H1 (cell line): ENCODE data around the gene MACROD2. TPM values are rescaled to one million over a fixed set of nuclear protein-coding genes. Genes with fewer than 3 reads are reported as not detected.

Experiments used
- CTCF ChIA-PET: fragments of 300-600 bp; sonication (Branson Sonifier 250); formaldehyde crosslinking; loops from one replicate; lab custom pipeline; 2021; ENCODE audit not compliant: partially characterized antibody; lab: Charles Lee
- POLR2A ChIA-PET: fragments of 300-600 bp; sonication (Branson Sonifier 250); formaldehyde crosslinking; loops from one replicate; lab custom pipeline; 2021; ENCODE audit warnings: inconsistent platforms; ENCODE audit not compliant: partially characterized antibody; lab: Charles Lee
- DNase-seq, 2 experiments: peaks; one replicate each; pipeline versions ENCODE4 v3.0.0 to v3.0.0-alpha.2; 2010 to 2022; ENCODE audit warnings: low spot score in 2 of 2, low read depth in 1 of 2, mixed read lengths in 1 of 2
- FAIRE-seq: peaks from 2 replicates; lab custom pipeline; 2011; peaks lifted over from hg19 to GRCh38; lab: Jason Lieb, UNC
- H2AFZ ChIP-seq: 2 replicates; pipeline ENCODE4 v1.8.1; 2012; ENCODE audit warnings: low read length, inconsistent platforms
- H2AK5ac ChIP-seq: 2 replicates; pipeline ENCODE4 v1.6.1; 2013; ENCODE audit warnings: low read depth, low read length
- H2BK120ac ChIP-seq: replicated peaks from 2 replicates; pipeline ENCODE3; 2013; ENCODE audit warnings: low read depth, low read length, inconsistent platforms
- H2BK12ac ChIP-seq: 2 replicates; pipeline ENCODE4 v1.6.1; 2013; ENCODE audit warnings: low read depth, low read length
- H2BK15ac ChIP-seq: 2 replicates; pipeline ENCODE4 v1.6.1; 2013; ENCODE audit warnings: low read length
- H2BK20ac ChIP-seq: 2 replicates; pipeline ENCODE4 v1.6.1; 2013; ENCODE audit warnings: low read length
- H2BK5ac ChIP-seq: 2 replicates; pipeline ENCODE4 v1.6.1; 2013; ENCODE audit warnings: low read depth, low read length
- H3K14ac ChIP-seq: 2 replicates; pipeline ENCODE4 v1.6.1; 2013; ENCODE audit warnings: inconsistent platforms; ENCODE audit not compliant: insufficient read length
- H3K18ac ChIP-seq: 2 replicates; pipeline ENCODE4 v1.6.1; 2013; ENCODE audit warnings: low read length; ENCODE audit errors: extremely low read depth
- H3K23ac ChIP-seq: 2 replicates; pipeline ENCODE4 v1.6.1; 2013; ENCODE audit warnings: inconsistent platforms; ENCODE audit not compliant: insufficient read length
- H3K23me2 ChIP-seq: 2 replicates; pipeline ENCODE4 v1.6.1; 2013; ENCODE audit warnings: low read depth, low read length
- H3K27ac ChIP-seq: 2 replicates; pipeline ENCODE4 v1.6.1; 2011; ENCODE audit warnings: low read depth, low read length, inconsistent platforms
- H3K27me3 ChIP-seq, 4 experiments: replicated peaks in 1 of 4; 1 replicate in 1 of 4; 2 replicates in 3 of 4; pipeline versions ENCODE4 v1.6.1 to v1.8.1; 2011 to 2013; ENCODE audit warnings: low read length in 3 of 4, mild to moderate bottlenecking in 3 of 4, inconsistent platforms in 2 of 4, mixed read lengths in 2 of 4, moderate library complexity in 1 of 4; ENCODE audit not compliant: control insufficient read depth in 3 of 4, insufficient read depth in 3 of 4; ENCODE audit errors: extremely low read depth in 1 of 4
- H3K36me3 ChIP-seq, 4 experiments: 2 replicates each; pipeline versions ENCODE4 v1.6.1 to v1.8.1; 2011 to 2013; ENCODE audit warnings: mild to moderate bottlenecking in 4 of 4, low read length in 3 of 4, moderate library complexity in 2 of 4, control low read depth in 1 of 4, inconsistent platforms in 1 of 4; ENCODE audit not compliant: insufficient read depth in 4 of 4, control insufficient read depth in 2 of 4
- H3K4ac ChIP-seq: replicated peaks from 2 replicates; pipeline ENCODE3; 2013; ENCODE audit warnings: low read length, low read depth, mixed read lengths, inconsistent platforms; ENCODE audit not compliant: insufficient read length
- H3K4me1 ChIP-seq, 4 experiments: replicated peaks in 1 of 4; 1 replicate in 1 of 4; 2 replicates in 3 of 4; pipeline versions ENCODE4 v1.6.1 to v1.8.1; 2011 to 2013; ENCODE audit warnings: low read length in 3 of 4, inconsistent platforms in 2 of 4, mixed read lengths in 1 of 4; ENCODE audit not compliant: insufficient read depth in 4 of 4, control insufficient read depth in 3 of 4
- H3K4me2 ChIP-seq, 2 experiments: 2 replicates each; pipeline versions ENCODE4 v1.6.1 to v1.8.1; 2011 to 2013; ENCODE audit warnings: low read depth in 2 of 2, low read length in 2 of 2, control low read depth in 1 of 2, inconsistent platforms in 1 of 2, mild to moderate bottlenecking in 1 of 2; ENCODE audit not compliant: insufficient read depth in 1 of 2
- H3K4me3 ChIP-seq, 4 experiments: fragments of 200-600, 300-600 bp in 1 of 4; sonication (generic), shearing (Covaris generic), sonication (Bioruptor Twin) in 1 of 4; 2 replicates each; pipeline versions ENCODE4 v1.5.1 to v1.8.1; 2011 to 2016; ENCODE audit warnings: low read length in 4 of 4, low read depth in 3 of 4, control low read depth in 2 of 4, inconsistent platforms in 2 of 4, mild to moderate bottlenecking in 2 of 4, mixed read lengths in 1 of 4, moderate library complexity in 1 of 4; ENCODE audit not compliant: insufficient read depth in 2 of 4; ENCODE audit errors: extremely low read depth in 1 of 4
- H3K56ac ChIP-seq: replicated peaks from 2 replicates; pipeline ENCODE3; 2013; ENCODE audit warnings: low read depth, mild to moderate bottlenecking, mixed read lengths, low read length, inconsistent platforms; ENCODE audit not compliant: insufficient read length
- H3K79me1 ChIP-seq: 2 replicates; pipeline ENCODE4 v1.6.1; 2013; ENCODE audit warnings: low read depth, low read length, control low read depth
- H3K79me2 ChIP-seq, 2 experiments: 2 replicates each; pipeline versions ENCODE4 v1.6.1 to v1.8.1; 2012 to 2013; ENCODE audit warnings: low read length in 2 of 2, mild to moderate bottlenecking in 2 of 2, inconsistent platforms in 1 of 2; ENCODE audit not compliant: insufficient read depth in 2 of 2, control insufficient read depth in 1 of 2
- H3K9ac ChIP-seq, 4 experiments: replicated peaks in 1 of 4; 1 replicate in 1 of 4; 2 replicates in 3 of 4; pipeline versions ENCODE4 v1.6.1 to v1.8.1; 2011 to 2013; ENCODE audit warnings: low read depth in 3 of 4, low read length in 3 of 4, control low read depth in 2 of 4, mild to moderate bottlenecking in 2 of 4, moderate library complexity in 2 of 4, inconsistent platforms in 1 of 4; ENCODE audit errors: extremely low read depth in 1 of 4
- H3K9me3 ChIP-seq, 2 experiments: 2 replicates each; pipeline versions ENCODE4 v1.6.1 to v1.8.1; 2012 to 2013; ENCODE audit warnings: mild to moderate bottlenecking in 2 of 2, moderate library complexity in 2 of 2, control low read depth in 1 of 2, inconsistent platforms in 1 of 2, low read depth in 1 of 2, low read length in 1 of 2, mixed read lengths in 1 of 2; ENCODE audit not compliant: insufficient read depth in 2 of 2
- H4K20me1 ChIP-seq, 2 experiments: replicated peaks in 1 of 2; 2 replicates each; pipeline versions ENCODE3 to v1.8.1; 2011 to 2013; ENCODE audit warnings: inconsistent platforms in 2 of 2, low read length in 2 of 2, mild to moderate bottlenecking in 1 of 2; ENCODE audit not compliant: insufficient read depth in 2 of 2, control insufficient read depth in 1 of 2
- H4K5ac ChIP-seq: 2 replicates; pipeline ENCODE4 v1.6.1; 2013; ENCODE audit warnings: low read length, low read depth, mixed read lengths, inconsistent platforms; ENCODE audit not compliant: insufficient read length
- H4K8ac ChIP-seq: 2 replicates; pipeline ENCODE4 v1.8.0; 2013; ENCODE audit warnings: mild to moderate bottlenecking, moderate library complexity, low read length, inconsistent platforms; ENCODE audit not compliant: insufficient read depth; ENCODE audit errors: extremely low read depth
- H4K91ac ChIP-seq: replicated peaks from 2 replicates; pipeline ENCODE3; 2013; ENCODE audit warnings: low read length, mixed read lengths, inconsistent platforms; ENCODE audit not compliant: insufficient read length
- WGBS, 2 experiments: shearing (Covaris generic) in 1 of 2; methylation state at CpG; one replicate each; pipeline versions ENCODE4 v1.1.6 to v1.1.7; 2013 to 2015; ENCODE audit warnings: low lambda C conversion rate in 2 of 2, mixed read lengths in 2 of 2, inconsistent platforms in 1 of 2, low coverage in 1 of 2, missing lambda C conversion rate in 1 of 2; ENCODE audit not compliant: insufficient replicate concordance in 2 of 2, insufficient coverage in 1 of 2, insufficient read length in 1 of 2; ENCODE audit errors: extremely low coverage in 1 of 2, missing lambda C conversion rate in 1 of 2; 5-methylcytosine and 5-hydroxymethylcytosine counted together
- polyA plus RNA-seq, 7 experiments: library from polyadenylated mRNA; depleted of rRNA in 3 of 7; stranded (reverse) in 5 of 7; unstranded in 2 of 7; fragments of >200 nt in 5 of 7; fragments of 200-250 nt in 2 of 7; gene quantifications; 1 replicate in 5 of 7; 2 replicates in 1 of 7; 4 replicates in 1 of 7; pipeline versions ENCODE4 v1.2.1 to v1.2.3, GENCODE V29; 2011 to 2013; ENCODE audit warnings: missing spikeins in 2 of 7, mixed read lengths in 2 of 7
- total RNA-seq: library from RNA; stranded (reverse); fragmentation: NEBNext Ultra II Directional; extraction: Animal tissue kit (Norgen Biotek cat#: 25700); gene quantifications from 2 replicates; pipeline ENCODE4 v1.2.1, GENCODE V29; 2021
- TF ChIP-seq, protein P1 (sequence below): IDR thresholded peaks from 2 replicates; pipeline ENCODE4 v1.6.1; 2012; ENCODE audit warnings: inconsistent platforms

Gene MACROD2
- total and polyA plus RNA-seq, 2 of the 8 experiments (the other 6 are each of a cell fraction or from before 2014, with no cell fraction given), result 0.70 to 3.9 TPM

GRCh38 chr20:14711652-14712051 lies 716.3 kb downstream of the MACROD2 start:
- no peak overlapping the region for H2BK15ac ChIP-seq
- no peak overlapping the region for H4K91ac ChIP-seq
- no peak overlapping the region for H2BK20ac ChIP-seq
- no peak overlapping the region for H3K23ac ChIP-seq
- H3K27ac ChIP-seq, result no peak overlapping the region
- no peak overlapping the region for H2BK5ac ChIP-seq
- ChIA-PET CTCF (no interaction called here), POLR2A (no interaction called here)
- H3K56ac ChIP-seq, result no peak overlapping the region
- H2BK12ac ChIP-seq, result no peak overlapping the region
- H3K36me3 ChIP-seq, result no peaks in the 10 kb centered on the region
- peaks cover 0 to 21% (median 13%) of the 10 kb centered on the region in 4 experiments; a peak in 4 of 7 replicates for H3K4me1 ChIP-seq
- no peaks in the 10 kb centered on the region for H3K23me2 ChIP-seq
- no peaks in the 10 kb centered on the region for H3K79me1 ChIP-seq
- H4K5ac ChIP-seq, result peak overlapping the region; percentile 39
- H4K20me1 ChIP-seq, result no peaks in the 10 kb centered on the region
- no peak overlapping the region for H3K9ac ChIP-seq
- no peak overlapping the region for H4K8ac ChIP-seq
- 0 out of 4 replicates have a peak overlapping the region, but pooled peaks of 1 of the 2 experiments have one; percentile 15 for H3K4me2 ChIP-seq
- no peak overlapping the region for H2BK120ac ChIP-seq
- H2AK5ac ChIP-seq, result no peak overlapping the region
- H3K9me3 ChIP-seq, result no peaks in the 10 kb centered on the region
- H3K18ac ChIP-seq, result no peak overlapping the region
- H3K4me3 ChIP-seq, result peak overlapping the region in 1 of 4 experiments; percentile 11; a peak in 1 of 8 replicates
- H3K27me3 ChIP-seq, result no peaks in the 10 kb centered on the region
- H3K14ac ChIP-seq, result no peak overlapping the region
- no peak for DNase-seq
- 26% methylated on average over 2 of the region's 2 CpGs; no CpG with 5 or more reads in 1 of the 2 experiments for WGBS, 2 experiments
- H2AFZ ChIP-seq, result no peak overlapping the region
- FAIRE-seq, result no peak
- no peak overlapping the region for H3K4ac ChIP-seq
- H3K79me2 ChIP-seq, result no peaks in the 10 kb centered on the region
- TF ChIP-seq, protein P1, sequence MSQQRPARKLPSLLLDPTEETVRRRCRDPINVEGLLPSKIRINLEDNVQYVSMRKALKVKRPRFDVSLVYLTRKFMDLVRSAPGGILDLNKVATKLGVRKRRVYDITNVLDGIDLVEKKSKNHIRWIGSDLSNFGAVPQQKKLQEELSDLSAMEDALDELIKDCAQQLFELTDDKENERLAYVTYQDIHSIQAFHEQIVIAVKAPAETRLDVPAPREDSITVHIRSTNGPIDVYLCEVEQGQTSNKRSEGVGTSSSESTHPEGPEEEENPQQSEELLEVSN, result no peak
